Activated naive CD8-positive, alpha-beta T cell treated with anti-CD3 and anti-CD28 coated beads, Interleukin-2, amount 50 U/mL, for 24 hours (primary cell): ENCODE data around the gene OPA1.

ENCODE experiments used
- ATAC-seq: fragments of 150-1000 bp; cut with Tn5 transposase; one replicate; pipeline ENCODE4 v1.10.0; 2021
- DNase-seq: peaks from one replicate; pipeline ENCODE4 v3.0.0; 2021
- H3K27ac Mint-ChIP-seq: one replicate; pipeline ENCODE4 v1.8.0; 2021; ENCODE audit warnings: mild to moderate bottlenecking, mixed read lengths
- H3K27me3 Mint-ChIP-seq: one replicate; pipeline ENCODE4 v1.8.0; 2021; ENCODE audit warnings: mixed read lengths
- H3K36me3 Mint-ChIP-seq: one replicate; pipeline ENCODE4 v1.8.0; 2021; ENCODE audit warnings: low read depth, mixed read lengths
- H3K4me1 Mint-ChIP-seq: one replicate; pipeline ENCODE4 v1.8.0; 2021; ENCODE audit warnings: mixed read lengths
- H3K4me3 Mint-ChIP-seq: one replicate; pipeline ENCODE4 v1.8.0; 2021; ENCODE audit warnings: mild to moderate bottlenecking, moderate library complexity, mixed read lengths
- H3K9me3 Mint-ChIP-seq: one replicate; pipeline ENCODE4 v1.8.0; 2021; ENCODE audit warnings: mixed read lengths

OPA1 gene

DNA sequence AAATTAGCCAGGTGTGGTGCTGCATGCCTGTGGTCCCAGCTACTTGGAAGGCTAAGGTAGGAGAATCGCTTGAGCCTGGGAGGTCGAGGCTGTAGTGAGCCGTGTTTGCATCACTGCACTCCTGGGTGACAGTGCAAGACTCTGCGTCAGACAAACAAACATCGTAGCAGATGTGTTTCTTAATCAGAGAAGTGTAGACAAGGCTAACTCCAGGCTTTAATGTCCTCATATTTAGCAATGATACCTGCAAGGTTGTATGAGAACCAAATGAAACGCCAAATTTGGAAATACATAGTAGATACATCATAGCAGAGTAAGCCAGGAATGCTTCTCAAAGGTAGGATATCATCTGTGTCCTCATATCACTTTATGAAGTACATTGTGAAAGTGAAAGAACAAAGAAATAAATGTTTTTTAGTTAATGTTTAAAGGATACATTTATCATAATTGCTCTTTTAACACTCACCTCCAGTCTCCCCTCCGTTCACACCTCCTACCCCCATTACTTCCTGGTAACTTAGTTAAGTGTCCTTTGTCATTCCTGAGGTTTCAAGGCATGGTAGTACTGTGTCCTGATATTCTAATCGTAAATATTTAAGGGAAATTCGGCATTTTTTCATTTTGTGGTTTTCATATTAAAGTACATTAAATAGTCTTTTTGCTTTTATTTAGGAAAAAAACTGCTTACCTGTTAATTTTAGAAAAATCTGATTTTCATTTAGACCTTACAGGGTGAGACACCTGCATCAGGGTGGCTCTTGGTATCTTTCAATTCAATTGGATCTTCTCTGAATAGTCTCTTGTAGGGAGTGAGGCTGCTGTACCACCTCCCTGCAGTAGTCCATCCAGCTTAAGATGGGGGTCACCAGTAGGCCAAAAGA, 96.1 kb downstream of the OPA1 start:
- ATAC-seq (no peak), DNase-seq (no peak)
- Mint-ChIP-seq H3K9me3 (no peaks in the 10 kb centered on the region), H3K4me1 (no peaks in the 10 kb centered on the region), H3K27ac (no peak overlapping the region), H3K27me3 (no peaks in the 10 kb centered on the region), H3K36me3 (peaks cover 24% of the 10 kb centered on the region), H3K4me3 (no peak overlapping the region)

DNA sequence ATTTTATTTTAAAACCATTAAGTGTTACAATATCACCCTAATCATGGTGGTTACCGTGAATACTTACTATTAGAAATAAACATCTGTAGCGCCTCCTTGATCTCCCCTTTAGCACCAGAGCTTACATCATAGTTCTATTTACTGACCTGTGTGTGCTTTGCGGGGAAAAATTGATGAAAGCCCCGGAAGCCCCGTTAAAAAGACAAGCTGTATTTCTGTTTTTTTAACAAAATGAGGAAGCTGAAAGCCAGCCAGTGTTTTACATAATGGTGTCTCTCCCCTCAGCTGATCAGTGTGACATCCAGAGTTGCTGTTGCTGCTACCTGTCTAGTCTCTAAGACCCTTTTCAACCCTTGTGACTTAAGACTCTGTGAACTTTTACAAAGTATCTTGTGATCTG, 100.8 kb downstream of the OPA1 start:
- Mint-ChIP-seq H3K9me3 (no peaks in the 10 kb centered on the region), H3K27ac (no peak overlapping the region), H3K27me3 (no peaks in the 10 kb centered on the region), H3K36me3 (peaks cover 34% of the 10 kb centered on the region), H3K4me1 (no peaks in the 10 kb centered on the region), H3K4me3 (no peak overlapping the region)
- ATAC-seq (no peak), DNase-seq (no peak)

DNA sequence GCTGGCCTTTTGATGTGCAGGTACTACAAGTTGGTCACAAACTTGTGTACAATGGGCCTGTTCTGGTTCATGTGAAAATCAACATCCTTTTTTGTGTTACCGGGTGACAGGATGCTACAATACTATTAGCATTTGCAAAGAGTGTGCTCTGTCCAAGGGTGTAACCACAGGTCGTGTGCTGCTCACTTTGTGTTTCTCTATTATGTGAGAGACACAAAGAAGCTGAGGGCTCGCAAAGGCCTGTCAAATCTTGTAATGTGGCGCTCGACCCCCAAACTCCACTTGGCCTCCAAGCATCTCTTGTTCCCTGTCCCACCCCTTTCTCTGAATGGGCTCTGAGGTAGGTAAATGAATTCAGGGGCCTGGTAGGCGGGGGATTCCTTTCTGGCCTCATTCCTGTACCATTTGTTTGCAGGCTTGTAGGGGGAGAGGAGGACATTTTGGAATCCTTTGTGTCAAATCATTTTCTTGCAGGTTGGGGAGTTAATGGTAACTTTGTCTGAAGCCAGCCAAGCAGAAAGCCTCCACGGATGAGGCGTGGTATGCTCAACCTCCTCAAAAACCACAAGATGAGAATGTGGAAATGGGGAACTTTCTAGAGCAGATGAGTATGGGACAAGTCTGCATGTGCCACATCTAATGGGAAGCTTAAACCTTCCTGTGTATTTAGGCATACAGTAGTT, 109.1 kb downstream of the OPA1 start:
- Mint-ChIP-seq H3K36me3 (peaks cover 19% of the 10 kb centered on the region), H3K27ac (no peak overlapping the region), H3K4me1 (peaks cover 7% of the 10 kb centered on the region), H3K4me3 (no peak overlapping the region), H3K9me3 (no peaks in the 10 kb centered on the region), H3K27me3 (no peaks in the 10 kb centered on the region)
- no peak for ATAC-seq
- DNase-seq, result no peak

DNA sequence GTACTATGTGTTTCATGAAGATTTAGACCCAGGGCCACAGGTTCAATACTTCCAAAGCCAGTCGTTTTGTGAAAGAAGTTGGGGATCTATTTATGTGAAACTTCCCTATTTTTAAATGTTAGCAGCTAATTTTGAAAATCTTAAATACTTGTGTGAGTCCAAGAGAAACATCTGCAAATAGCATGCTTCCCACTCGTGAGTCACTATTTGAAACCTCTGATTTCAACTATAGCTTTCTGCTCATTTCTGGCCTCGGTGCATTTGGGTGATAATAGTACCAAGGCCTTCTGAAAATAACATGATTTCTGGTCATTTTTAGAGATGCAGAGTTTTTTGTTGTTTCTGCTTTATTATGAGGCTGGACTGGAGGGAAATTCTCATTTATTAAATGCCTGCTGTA, 110.0 kb downstream of the OPA1 start:
- ATAC-seq, result no peak
- Mint-ChIP-seq H3K36me3 (peaks cover 19% of the 10 kb centered on the region), H3K4me3 (no peak overlapping the region), H3K27me3 (no peaks in the 10 kb centered on the region), H3K4me1 (peaks cover 7% of the 10 kb centered on the region), H3K9me3 (no peaks in the 10 kb centered on the region), H3K27ac (no peak overlapping the region)
- no peak for DNase-seq

DNA sequence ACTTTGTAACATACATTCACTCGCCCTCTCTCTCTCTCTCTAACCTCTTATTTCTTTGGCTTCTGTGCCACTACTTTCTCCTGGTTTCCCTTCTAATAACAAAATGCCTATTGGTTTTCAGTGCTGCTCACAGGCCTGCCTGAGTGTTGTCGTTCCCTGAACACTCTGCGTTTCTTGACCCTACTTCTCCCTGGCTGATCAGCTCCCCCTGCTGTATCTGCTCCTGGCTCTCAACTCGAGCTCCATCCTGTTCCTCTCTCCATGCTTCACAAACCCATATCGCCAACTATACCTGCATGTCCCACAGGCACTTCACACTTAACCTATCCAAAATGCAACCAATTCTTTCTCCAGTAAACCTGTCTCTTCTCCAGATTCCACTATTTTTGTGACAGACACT, 111.4 kb downstream of the OPA1 start:
- Mint-ChIP-seq H3K9me3 (no peaks in the 10 kb centered on the region), H3K4me3 (no peak overlapping the region), H3K27ac (no peak overlapping the region), H3K36me3 (peaks cover 13% of the 10 kb centered on the region), H3K4me1 (peaks cover 7% of the 10 kb centered on the region), H3K27me3 (no peaks in the 10 kb centered on the region)
- ATAC-seq (no peak), DNase-seq (no peak)

DNA sequence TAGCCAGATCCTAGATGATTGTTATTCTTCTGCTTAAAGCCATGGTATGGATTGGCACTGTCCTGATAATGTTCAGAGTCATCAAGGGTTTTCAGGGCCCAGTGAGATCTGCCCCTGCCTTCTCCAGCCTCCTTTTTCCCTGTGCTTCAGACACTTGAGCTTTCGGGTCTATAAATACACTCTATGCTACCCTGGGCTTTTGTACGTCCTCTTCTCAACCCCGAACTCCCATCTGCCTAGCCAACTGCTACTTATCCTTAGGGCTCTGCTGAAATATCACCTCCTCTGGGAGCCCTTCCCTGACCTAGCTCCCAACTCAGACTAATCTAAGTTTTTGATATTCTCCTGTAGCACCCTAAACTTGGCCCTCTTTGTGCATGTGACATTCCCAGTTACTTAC, 115.3 kb downstream of the OPA1 start:
- ATAC-seq (no peak), DNase-seq (no peak)
- no peaks in the 10 kb centered on the region for H3K27me3 Mint-ChIP-seq
- H3K4me3 Mint-ChIP-seq, result no peak overlapping the region
- no peaks in the 10 kb centered on the region for H3K4me1 Mint-ChIP-seq
- no peaks in the 10 kb centered on the region for H3K9me3 Mint-ChIP-seq
- H3K27ac Mint-ChIP-seq, result no peak overlapping the region
- H3K36me3 Mint-ChIP-seq, result no peaks in the 10 kb centered on the region

DNA sequence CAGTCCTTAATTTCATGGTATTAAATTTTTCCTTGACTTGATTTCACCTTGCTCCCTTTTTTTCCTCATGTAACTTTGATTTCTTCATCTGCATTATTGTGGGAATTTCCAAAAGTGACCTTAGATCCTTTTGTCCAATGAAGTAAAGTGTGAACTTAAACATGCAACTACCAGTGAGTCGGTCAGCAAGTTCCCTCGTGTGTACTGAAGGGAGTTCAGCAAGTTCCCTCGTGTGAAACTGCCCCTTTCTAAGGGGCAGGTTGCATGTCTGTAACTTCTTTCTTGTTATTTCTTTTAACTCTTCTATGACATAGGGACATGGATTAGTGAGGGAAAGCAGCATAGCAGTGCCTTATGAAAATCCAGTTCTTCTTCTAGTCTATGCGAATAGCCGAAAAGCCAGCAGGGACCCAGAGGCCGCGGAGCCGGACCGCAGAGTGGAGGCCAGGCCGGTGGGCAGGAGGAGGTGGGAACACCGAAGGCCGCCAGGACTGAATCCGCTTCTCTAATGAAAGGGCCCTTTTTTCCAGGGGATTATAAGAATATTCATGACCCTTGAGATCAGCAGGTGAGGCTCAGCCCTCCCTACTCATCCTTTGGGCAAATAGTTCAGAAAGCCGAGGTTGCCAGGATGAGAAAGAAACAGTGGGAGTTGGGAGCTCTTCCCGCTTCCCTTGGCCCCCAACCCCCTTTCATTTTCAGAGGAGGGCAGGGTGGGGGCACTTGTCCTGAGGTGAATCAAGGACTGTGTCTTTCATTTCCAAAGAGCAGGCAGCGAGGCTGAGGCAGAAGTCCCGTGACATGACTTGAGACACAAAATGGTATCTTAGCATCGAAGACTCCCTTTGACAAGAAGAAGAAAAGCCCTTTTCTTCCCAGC, 117.5 kb downstream of the OPA1 start:
- DNase-seq (no peak), ATAC-seq (no peak)
- no peaks in the 10 kb centered on the region for H3K27me3 Mint-ChIP-seq
- H3K4me3 Mint-ChIP-seq, result no peak overlapping the region
- H3K36me3 Mint-ChIP-seq, result peaks cover 11% of the 10 kb centered on the region
- no peaks in the 10 kb centered on the region for H3K4me1 Mint-ChIP-seq
- H3K9me3 Mint-ChIP-seq, result peaks cover 10% of the 10 kb centered on the region
- H3K27ac Mint-ChIP-seq, result no peak overlapping the region

DNA sequence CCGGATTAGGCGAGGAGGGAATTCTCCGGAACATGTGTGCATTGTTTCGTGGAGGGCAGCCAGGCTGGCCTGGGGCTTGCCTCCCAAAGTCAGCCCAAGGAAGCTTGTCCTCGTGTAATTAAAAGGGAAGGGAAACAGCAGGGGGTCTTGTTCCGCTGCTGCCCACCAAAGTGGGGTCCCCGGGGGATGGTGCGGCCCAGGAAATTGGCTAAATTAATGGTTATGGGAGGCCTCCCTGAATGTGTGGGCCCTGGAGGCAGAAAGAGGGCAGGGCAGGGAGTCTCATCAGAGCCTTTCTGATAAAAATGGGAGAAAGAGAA, 118.1 kb downstream of the OPA1 start:
- ATAC-seq (no peak), DNase-seq (no peak)
- Mint-ChIP-seq H3K27ac (no peak overlapping the region), H3K36me3 (peaks cover 11% of the 10 kb centered on the region), H3K9me3 (peaks cover 11% of the 10 kb centered on the region), H3K4me1 (no peaks in the 10 kb centered on the region), H3K4me3 (no peak overlapping the region), H3K27me3 (no peaks in the 10 kb centered on the region)

DNA sequence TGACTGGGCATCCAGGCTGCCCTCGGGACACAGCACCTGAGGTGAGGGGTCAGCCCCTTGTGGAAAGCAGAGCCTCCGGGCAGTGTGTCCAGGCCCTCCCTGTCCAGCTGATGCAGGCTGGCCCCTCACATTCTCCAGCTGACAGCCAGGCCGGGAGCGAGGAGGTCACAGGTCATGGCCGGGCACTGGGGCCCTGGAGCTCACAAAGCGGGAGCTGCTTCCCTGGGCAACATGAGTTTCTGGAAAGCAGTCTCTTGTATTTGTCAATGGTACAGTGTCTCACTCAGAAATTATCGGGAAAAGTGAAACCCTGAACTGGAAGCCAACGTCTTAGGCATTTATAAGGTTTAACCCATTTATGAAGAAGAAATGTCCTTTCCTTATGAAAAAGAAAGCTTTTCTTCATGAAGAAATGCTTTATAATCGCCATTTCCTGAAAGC, 118.5 kb downstream of the OPA1 start:
- H3K27ac Mint-ChIP-seq, result no peak overlapping the region

DNA sequence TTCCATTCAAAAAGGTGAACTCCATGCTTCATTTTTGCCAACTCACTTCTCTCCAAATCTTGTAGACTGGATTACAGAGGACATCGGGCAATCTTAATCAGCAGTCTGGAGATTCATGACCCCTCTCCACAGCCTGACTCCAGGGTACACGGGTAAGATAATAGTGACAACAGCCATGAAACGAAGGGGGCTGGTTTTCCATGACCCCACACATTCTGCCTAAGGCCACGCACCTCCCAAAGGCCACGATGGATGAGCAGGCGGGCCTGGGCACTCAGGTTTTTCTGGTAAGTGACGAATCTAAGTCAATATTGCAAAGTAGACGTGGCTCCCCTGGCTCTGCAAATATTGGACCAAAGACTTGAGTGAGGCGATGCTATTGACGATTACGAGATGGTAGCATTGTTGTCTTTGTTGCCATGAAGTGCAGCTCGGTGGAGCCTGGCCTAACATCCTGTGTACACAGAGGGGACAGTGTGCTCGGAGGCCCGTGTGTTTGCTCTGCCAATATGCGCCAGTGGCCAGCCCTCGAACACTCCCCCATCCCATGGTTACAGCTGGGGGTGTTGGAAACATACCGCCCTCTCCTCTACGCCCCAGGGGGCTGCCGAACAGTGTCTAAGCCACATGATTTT, 119.1 kb downstream of the OPA1 start:
- DNase-seq (no peak), ATAC-seq (no peak)
- Mint-ChIP-seq H3K4me3 (no peak overlapping the region), H3K27ac (no peak overlapping the region), H3K9me3 (peaks cover 11% of the 10 kb centered on the region), H3K36me3 (peaks cover 11% of the 10 kb centered on the region), H3K4me1 (peaks cover 6% of the 10 kb centered on the region), H3K27me3 (no peaks in the 10 kb centered on the region)

More for the DNA sequence above, 118.5 kb downstream of the OPA1 start:
- ATAC-seq (no peak), DNase-seq (no peak)
- H3K27me3 Mint-ChIP-seq, result no peaks in the 10 kb centered on the region
- H3K4me3 Mint-ChIP-seq, result no peak overlapping the region
- peaks cover 3% of the 10 kb centered on the region for H3K4me1 Mint-ChIP-seq
- peaks cover 11% of the 10 kb centered on the region for H3K36me3 Mint-ChIP-seq
- H3K9me3 Mint-ChIP-seq, result peaks cover 11% of the 10 kb centered on the region

DNA sequence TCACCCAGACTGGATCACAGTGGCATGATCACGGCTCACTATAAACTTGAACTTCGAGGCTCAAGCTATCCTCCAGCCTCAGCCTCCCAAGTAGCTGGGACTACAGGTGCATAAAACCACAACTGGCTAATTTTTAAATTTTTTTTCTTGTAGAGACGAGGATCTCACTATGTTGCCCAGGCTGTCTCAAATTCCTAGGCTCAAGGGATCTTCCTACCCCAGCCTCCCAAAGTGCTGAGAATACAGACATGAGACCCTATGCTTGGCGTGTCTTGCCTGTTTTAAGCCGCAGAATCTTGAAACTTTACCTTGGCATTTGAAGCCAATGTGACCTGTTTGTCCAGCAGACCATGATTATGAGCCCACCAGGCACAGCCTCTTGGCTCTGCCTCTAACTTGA, 119.9 kb downstream of the OPA1 start:
- H3K36me3 Mint-ChIP-seq, result peaks cover 11% of the 10 kb centered on the region
- peaks cover 11% of the 10 kb centered on the region for H3K9me3 Mint-ChIP-seq
- peaks cover 6% of the 10 kb centered on the region for H3K4me1 Mint-ChIP-seq
- DNase-seq (no peak), ATAC-seq (no peak)
- no peak overlapping the region for H3K4me3 Mint-ChIP-seq
- no peaks in the 10 kb centered on the region for H3K27me3 Mint-ChIP-seq
- H3K27ac Mint-ChIP-seq, result no peak overlapping the region

DNA sequence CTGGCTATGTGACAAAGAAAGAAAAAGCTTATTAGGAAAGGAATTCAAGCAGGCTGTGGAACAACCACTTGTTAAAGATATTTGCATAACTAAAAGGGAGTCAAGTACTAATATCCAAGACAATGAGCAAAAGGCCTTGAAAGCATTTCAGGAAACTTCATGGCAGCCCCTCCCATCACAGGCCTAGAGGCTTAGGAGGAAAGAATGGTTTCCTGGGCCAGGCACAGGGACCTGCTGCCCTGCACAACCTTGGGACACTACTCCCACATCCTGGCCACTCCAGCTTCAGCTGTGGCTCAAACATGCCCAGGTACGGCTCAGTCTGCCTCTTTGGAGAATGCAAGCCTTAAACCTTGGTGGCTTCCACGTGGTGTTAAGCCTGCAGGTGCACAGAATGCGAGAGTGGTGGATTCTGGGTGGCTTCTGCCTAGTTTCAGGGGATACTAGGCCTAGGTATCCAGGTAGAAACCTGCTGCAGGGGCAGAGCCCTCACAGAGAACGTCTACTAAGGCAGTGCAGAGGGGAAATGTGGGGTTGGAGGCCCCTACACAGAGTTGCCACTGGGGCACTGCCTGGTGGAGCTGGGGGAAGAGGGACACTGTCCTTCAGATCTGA, 121.6 kb downstream of the OPA1 start:
- DNase-seq, result no peak
- H3K9me3 Mint-ChIP-seq, result peaks cover 11% of the 10 kb centered on the region
- no peak overlapping the region for H3K4me3 Mint-ChIP-seq
- no peaks in the 10 kb centered on the region for H3K27me3 Mint-ChIP-seq
- peaks cover 6% of the 10 kb centered on the region for H3K4me1 Mint-ChIP-seq
- peaks cover 11% of the 10 kb centered on the region for H3K36me3 Mint-ChIP-seq
- no peak for ATAC-seq
- H3K27ac Mint-ChIP-seq, result no peak overlapping the region

DNA sequence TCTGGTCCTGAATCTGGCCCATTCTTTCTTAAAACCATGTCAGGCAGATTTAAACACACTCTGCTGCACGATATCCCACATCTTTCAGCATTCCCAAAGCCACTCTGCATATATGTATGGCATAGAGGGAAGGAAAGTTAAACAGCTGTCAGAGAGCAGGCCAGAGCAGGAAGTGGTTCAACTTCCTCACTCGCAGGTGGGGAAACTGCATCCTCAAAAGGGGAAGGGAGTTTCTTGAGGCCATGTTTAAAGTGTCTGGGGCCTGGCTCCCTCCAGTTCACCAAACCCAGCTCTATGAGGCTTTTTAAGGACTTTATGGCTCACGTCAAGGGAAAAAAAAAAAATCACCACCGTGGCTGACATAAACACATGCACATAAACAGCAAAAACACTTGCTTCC, 123.1 kb downstream of the OPA1 start:
- Mint-ChIP-seq H3K27me3 (no peaks in the 10 kb centered on the region), H3K4me1 (peaks cover 6% of the 10 kb centered on the region), H3K9me3 (peaks cover 11% of the 10 kb centered on the region), H3K4me3 (no peak overlapping the region), H3K27ac (no peak overlapping the region), H3K36me3 (peaks cover 11% of the 10 kb centered on the region)
- DNase-seq, result no peak
- ATAC-seq, result no peak

DNA sequence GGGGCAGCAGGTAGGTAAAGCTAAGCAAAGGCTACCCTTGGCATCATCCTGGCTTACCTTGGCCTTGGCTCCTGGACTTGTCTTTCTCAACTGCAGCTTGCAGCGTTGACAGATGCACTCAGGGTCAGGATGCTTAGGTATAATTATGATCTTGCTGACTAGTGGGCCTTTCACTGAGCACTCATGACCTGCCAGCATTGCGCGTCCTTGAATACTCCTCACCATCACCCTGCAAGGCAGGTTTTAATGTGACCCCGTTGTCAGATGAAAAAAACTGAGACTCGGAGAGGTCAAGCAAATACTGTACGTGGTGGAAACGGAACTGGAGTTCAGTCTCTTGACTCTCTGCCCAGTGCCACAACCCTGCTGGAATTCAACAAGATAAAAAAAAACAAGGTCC, 126.7 kb downstream of the OPA1 start:
- peaks cover 3% of the 10 kb centered on the region for H3K36me3 Mint-ChIP-seq
- H3K4me1 Mint-ChIP-seq, result peaks cover 6% of the 10 kb centered on the region
- peaks cover 3% of the 10 kb centered on the region for H3K27me3 Mint-ChIP-seq
- no peak for DNase-seq
- ATAC-seq, result no peak
- no peak overlapping the region for H3K27ac Mint-ChIP-seq
- peaks cover 4% of the 10 kb centered on the region for H3K9me3 Mint-ChIP-seq
- no peak overlapping the region for H3K4me3 Mint-ChIP-seq
